NCI-H526 treated with DMSO at 0.1 percent for 48 hours (cell line): ENCODE measurements around the gene UTS2R.

Experiments used
- DNase-seq: peaks from one replicate; lab custom pipeline; 2025; lab: John Stamatoyannopoulos, UW

UTS2R gene

DNA sequence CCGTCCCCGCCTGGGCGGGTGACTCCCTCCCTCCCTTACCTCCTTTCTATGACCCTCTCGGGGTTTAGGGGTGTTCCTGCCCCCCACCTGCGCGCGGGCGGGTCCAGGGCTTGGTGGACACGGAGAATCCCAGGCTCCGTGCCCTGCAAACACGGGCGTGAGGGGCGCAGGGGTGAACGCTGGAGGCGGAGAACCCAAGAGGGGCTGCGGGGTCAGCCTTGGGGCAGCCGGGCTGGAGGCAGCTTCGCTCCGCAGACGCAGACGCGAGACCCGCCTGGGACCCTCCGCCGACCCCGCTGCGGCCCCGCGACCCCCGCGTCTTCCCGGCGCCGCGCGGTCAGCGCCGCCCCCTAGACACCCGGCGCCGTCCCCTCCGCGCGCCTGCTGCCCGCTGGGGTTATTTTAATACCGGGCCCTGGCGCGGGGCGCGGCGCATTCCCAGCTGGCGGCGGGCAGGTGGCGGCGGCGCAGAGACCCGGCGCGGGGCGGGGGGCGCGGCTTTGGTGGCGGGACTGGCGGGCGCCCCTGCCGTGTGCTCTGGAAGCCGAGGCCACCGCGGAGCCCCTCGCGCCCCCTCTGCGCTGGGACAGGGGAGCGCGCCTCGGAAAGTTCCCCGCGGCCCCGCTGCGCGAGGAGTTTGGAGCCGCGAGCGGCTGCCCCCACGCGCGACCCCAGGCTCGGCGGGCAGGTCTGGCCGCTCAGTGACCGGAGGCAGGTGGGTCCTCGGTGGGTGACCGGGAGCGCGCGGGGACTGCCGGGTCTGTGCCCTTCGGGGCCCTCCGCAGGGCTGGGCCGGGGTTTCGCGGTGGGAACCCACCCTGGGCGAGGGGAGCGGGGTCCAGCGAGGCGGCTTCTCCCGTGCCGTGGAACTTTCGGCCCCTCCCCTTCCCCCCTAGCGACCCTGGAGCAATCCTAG is at the start of gene UTS2R:
Gene UTS2R, plus strand, starts transcription at position 433 of the 916 bp plus-strand sequence. CDS start 2,560 bp downstream, outside the sequence.
- no peak for DNase-seq

DNA sequence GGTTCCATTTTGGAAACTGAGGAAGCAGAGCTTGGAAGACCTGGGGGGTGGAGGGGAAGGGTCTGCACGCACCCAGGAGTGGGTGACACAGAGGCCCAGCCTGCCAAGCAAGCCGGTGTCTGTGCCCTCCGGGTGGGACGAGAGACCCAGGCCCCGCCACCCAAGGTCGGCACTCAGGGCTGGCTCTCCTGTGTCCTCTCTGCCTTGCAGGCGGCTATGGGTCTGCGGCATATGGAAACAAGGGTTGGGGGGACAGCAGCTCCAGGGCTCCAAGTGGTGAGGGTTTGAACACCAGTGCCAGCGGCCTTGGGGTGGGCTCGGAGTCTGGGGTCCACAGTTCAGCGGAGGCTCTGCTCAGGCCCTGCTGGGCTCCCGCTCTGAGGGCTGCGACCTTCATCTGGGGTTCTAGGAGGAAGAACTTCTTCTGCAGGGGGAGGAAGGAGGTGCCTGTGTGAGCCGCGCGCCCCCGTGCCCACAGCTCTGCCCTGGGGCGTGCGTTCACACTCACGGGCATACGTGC is 49.6 kb upstream of the UTS2R start:
- no peak for DNase-seq

DNA sequence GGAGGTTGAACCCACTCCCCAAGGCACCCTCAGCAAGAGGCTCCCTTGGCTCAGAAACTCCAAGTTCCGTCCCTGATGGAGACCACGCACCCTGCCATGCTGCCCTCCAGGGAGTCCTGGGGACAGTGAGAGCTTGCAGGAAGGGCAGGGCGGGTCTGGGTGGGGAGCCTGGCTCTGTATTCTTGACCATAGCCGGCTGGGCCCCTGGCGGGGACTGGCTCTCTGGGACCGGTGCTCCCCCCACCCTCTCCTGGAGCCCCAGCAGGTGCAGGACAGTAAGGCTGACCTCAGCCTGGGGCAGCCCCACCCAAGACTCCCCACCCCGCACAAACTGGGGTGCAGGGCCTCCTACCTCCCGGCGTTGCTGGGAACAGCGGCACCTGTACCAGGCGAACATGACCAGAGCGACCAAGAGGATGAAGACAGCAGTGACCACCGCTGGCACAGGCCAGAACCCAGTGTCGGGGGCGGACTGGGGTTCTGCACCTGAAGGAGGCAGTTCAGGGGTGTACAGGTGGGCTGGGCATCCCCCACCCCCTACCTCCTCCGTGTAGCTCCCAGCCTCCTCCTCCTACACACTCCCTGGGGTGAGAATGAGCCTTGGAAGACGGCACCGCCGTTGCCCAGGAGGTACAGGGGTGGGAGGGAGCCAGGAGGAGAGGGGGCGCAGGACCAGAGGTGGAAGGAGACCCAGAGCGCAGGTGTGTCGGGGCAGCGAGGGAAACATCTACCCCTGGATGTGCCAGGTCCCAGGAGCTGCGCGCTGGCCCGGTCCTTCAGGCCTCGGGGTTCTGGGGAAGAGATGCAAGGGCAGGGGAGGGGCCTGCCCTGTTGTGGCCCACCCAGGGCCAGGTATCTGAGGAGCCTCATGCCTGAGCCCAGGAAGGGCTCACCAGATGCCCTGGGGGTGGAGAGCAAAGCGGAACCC is 48.8 kb upstream of the UTS2R start:
- no peak for DNase-seq

DNA sequence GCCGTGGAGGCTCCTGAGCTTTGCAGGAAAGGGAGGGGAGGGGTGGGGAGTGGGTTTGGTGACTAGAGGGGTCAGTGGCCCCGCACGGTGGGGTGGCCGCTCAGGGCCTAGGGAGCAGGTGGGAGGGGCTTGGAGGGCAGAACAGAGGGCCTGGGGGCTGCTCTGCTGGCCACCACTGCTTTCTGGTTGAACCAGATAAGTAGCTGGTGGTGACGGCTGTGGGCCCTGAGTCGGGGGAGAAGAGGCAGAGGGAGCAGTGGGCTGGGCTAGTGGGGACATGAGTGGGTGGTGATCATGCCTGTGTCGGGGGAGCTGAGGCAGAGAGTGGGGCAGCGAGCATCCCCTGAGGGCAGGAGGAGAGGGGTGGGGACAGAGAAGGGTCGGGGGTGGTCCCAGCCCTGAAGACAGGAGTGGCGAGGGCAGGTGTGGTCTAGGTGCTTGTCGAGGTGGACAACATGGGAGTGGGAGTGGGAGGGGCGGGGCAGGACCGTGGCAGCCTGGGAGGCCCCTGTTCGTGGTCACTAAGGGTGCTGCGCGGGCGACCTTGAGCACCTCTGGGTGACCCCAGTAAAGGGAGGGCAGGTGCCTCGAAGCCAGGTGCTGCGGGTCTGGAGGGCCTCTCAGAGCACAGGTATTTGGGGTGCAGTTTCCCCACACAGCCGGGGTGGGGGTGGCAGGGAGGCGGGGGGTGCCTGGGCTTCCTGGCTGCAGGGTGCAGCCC is 47.9 kb upstream of the UTS2R start:
- no peak for DNase-seq

DNA sequence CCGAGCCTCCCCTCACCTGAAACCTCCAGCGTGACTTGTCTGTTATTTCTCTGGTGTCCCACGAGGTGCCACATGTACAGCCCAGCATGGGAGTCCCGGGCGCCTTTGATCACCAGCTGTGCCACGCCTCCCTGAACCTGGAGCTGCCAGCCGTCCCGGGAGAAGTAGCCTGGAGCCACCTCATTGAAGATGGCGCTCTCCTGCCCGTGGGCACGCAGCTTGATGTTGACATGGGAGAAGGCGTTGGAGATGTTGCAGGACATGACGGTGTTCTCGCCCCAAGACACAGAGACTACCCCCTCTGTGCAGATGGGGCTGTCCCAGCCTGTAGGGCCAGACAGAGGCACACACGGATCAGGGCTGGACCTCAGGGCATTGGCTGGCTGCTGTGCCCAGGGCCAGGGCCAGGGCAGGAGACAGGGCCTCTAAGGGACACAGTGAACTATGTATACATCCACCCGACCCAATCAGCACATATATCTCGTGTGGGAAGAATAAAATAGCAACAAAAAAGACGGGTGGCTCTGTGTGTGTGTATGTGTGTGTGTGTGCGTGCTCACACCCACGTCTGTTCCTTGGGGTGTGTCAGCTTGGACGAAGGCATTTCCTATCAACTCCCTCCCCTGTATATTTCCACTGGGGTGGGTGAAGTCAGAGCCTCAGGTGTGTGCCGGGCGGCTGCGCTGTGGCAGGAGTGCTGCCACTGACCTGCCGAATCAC is 46.8 kb upstream of the UTS2R start:
- no peak for DNase-seq

DNA sequence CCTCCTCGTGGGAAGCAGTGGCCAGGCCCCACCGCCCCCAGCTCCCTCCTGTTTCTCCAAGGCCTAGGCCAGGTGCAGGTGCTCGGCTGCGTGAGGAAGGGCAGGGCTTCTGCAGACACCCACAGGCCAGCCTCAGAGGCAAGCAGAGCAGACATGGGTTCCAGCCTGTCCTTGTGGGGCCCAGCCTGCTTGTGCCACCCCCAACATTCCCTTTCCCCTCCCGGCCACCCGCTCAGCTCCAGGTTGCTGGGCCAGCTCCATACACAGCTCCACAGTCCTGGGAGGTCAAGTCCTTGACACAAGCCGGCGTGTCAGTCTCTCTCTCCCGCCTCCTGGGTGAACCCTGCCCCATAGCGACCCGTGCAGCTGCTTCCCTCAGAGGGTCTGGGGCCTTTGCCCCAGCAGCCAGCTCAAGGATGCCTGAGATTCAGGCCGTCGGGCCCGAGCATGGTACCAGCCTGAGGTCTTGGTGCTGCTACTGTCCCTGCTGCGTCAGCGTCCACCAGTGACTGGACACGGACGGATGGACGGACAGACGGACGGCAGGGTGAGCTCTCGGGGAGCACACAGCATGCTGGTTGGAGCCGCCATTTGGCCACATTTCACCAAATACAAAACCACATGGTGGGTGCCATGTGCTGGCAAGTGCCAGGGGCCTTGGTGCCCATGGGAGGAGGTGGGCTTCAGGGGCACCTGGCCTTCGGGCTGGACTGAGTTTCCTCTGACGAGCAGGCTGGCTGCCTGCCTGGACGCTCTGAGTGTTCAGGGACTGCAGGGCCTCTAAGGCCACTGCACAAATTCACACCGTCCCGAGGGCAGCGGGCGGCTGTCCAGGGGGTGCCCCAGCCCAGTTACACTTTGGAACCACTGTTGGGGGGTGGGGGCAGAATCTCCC is 46.0 kb upstream of the UTS2R start:
- no peak for DNase-seq

DNA sequence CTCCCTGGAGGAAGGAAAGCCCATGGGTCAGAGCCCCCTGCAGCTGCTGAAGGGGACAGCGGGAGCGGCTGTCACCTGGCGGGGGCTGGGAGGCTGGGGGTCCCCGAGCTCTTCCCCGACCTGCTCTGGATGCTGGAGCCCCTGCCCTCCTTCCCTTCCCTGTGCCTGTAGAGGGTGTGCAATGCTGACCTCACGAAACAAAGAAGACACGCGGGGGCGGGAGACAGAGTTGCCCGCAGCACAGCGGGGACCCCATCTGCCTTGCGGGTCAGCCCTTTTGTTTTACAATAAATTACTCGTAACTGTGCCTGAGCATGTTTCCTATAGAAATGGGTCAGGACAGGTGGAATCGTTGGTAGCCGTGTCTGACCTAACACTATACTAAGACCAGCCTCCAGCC is 44.3 kb upstream of the UTS2R start:
- DNase-seq: no peak

DNA sequence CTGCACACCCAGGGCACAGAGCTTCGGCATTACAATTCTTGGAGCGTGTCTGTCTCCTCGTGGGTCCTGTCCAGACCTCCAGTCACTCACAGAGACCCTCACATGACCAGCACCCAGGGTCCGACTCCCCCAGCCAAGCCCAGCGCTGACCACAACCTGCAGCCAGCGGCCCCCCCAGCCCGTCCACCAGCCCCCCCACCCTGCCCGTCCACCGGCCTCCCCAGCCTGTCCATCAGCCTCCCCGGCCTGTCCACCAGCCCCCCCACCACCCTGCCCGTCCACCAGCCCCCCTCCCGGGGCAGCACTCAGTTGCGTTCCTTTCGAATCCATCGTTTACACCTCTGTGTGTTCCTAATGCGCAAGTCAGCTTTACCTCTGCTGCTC is 43.8 kb upstream of the UTS2R start:
- no peak for DNase-seq

DNA sequence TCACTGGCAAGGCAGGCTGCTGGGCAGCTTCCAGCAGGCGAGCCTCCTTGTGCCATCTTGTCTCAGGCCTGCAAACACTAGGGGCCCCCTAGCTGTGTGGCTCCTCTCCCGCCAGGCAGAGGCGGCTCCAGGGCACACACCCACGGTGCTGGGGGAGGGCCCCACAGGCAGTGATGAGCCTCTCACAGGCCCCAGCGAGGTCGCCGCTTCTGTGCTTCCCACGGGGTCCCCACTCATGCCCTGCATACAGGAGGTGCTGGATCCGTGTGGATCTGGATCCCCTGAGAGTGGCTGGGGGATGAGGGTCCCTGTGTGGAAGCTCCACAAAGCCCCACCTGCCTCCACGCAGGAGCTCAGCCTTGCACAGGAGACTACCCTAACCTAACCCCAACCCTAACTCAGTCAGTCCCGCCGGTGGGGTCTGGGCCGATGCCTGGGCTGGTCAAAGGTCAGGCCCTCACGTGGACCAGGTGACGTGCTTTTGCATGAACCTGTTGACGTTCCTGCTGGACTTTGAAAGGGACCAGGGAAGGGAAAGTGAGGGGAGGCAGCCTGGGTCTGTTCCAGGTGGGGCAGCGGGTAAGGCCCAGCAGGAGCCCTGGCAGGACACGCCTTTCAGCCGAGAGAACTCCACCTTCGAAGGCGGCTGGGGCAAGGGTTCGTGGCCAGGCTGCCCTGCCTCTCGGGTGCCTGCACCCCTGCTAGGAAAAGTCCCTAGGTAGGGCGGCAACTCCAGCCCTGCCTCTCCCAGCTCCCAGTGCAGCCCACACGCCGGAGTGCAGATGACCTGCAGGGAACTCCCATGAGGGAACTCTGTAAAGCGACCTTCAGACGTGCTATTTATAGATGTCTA is 43.2 kb upstream of the UTS2R start:
- DNase-seq: no peak

DNA sequence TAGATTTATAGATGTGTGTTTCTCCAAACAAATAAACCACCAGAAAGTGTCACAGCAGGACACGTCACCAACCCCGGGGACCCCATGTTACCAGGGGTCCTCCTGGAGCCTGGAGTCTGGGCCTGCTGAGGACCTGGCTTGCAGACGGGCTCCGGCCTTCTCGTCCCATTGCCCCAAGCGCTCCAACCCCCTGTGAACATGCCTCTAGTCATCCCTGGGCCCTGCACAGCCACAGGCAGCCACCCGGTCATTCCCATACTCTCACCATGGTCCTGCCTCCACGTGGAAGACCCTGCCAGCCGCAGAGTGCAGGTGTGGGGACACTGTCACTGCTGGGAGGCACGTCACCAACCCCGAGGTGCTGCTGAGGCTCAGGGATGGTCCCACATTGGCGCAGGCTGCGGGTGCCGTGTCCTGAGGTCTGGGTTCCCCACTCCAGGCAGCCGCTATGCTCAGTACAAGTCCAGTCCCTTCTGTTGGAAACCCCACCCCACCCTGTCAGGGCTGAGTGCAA is 42.5 kb upstream of the UTS2R start:
- DNase-seq: no peak

DNA sequence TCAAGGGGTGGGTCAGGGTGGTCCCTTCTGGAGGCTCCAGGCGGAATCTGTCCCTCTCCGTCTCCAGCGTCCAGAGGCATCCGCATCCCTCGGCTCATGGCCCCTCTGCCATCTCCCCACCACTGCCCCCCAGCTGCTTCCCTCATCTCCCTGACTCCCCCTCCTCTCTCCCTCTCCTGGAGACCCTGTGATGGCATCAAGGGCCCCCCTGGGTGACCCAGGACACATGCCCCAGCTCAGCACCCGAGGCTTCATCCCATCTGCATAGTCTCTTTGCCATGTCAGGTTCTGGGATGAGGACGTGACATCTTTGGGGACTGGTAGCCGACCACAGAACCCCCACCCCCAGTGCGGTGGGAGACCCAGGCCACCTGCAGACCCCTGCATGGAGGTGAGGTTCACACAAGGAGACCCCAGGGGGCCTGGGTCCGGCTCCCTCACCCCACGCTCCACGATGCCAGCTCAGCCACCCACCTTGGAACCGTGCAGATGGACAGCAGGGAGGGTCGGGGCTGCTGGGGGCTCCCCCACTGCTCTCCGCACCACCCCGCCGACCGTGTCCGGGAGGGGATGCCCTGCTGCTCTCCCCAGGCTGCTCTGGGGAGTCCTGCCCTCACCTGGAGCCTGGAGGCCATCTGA is 41.8 kb upstream of the UTS2R start:
- DNase-seq: no peak

DNA sequence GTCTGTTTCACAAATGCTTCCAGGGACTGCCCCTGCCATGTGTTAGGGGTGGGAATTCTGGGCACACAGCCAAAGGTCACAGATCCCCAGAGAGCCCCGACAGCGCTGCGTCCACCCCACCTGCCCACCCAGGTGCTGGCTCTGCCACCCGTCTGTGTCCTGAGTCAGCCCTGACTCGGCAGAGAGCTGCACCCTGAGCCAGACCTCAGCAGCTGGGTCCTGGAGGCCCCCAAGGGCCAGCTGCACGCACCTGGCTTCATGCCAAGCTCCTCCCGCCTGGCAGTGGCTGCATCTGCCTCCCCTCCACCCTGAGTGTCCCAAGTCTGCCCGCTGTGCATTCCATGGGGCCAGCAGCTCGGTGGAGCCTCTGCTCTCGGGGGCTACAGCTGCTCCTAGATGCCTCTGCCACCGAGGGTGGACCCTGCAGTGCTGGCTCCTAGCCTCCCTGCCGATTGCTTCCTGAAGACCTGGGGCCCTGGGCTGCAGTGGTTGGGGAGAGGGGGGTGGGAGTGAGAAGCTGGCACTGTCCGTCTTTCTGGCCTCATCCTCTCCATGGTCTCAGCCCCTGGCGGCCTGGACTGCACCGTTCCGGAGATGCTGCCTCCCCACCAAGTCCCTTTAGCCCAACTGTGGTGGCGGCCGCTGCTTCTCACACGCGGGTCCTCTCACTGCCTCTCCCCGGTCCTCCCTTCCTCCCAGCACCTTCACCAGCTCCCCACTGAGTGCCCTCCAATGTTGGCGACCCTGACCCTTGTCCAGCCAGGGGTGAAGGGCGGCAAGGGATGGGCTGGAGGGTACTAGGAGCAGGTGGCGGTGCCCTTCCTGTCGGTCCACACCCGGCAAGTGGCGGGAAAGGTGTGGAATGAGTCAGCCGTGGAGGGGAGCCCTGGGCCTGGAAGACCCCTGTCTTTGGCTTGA is 41.0 kb upstream of the UTS2R start:
- DNase-seq: peak; percentile 13

DNA sequence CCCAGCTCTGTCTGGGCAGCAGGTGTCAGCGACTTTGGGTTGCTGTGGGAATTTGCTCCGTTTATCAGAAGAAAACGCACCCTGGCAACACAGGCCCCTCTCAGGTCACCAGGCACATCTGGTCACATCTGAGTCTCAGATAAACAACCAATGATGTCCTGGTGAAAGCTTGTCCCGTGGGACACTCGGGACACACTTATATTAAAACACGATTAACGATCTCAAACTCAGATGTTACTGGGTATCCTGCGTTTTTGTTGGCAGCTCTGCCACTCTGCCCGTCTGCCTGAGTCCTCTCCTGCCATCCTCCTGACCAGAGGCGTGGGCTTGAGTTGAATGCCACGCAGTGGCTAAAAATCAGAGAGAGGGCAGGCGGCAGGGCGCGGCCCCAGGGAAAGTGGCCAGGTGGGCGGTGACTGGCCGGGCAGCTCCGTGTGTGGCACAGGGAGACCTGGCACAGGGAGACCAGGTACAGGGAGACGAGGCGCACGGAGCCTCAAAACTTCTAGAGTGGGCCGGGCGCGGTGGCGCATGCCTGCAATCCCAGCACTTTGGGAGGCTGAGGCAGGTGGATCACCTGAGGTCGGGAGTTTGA is 40.1 kb upstream of the UTS2R start:
- no peak for DNase-seq

DNA sequence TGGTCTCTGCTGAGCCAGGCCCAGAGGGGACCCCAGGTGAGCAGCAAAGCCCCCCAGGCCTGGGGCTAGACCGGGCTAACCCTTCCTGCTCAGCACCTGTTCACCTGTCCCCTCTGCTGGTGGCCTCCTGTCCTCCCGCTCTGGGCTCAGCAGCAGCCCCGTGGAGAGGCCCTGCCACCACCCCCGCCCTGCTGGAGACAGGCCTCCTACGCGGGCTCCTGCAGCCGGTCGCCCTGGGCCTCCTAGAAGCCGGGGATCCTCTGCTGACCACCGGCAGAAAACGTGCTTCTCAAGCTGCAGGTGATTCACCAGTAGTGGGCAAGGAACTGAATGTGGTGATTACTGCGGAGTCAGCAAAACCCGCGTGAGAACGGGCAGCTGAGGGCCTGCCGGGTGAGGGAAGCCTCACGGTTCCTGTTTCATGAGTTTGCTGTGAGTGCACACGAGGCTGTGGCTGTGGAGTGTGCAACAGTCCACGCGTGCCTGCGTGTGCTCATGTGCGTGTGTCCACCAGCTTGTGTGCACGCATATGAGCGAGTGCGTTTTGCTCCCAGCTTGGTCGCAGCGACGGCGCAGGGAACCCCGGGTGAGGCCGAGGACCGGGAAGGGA is 38.8 kb upstream of the UTS2R start:
- no peak for DNase-seq

DNA sequence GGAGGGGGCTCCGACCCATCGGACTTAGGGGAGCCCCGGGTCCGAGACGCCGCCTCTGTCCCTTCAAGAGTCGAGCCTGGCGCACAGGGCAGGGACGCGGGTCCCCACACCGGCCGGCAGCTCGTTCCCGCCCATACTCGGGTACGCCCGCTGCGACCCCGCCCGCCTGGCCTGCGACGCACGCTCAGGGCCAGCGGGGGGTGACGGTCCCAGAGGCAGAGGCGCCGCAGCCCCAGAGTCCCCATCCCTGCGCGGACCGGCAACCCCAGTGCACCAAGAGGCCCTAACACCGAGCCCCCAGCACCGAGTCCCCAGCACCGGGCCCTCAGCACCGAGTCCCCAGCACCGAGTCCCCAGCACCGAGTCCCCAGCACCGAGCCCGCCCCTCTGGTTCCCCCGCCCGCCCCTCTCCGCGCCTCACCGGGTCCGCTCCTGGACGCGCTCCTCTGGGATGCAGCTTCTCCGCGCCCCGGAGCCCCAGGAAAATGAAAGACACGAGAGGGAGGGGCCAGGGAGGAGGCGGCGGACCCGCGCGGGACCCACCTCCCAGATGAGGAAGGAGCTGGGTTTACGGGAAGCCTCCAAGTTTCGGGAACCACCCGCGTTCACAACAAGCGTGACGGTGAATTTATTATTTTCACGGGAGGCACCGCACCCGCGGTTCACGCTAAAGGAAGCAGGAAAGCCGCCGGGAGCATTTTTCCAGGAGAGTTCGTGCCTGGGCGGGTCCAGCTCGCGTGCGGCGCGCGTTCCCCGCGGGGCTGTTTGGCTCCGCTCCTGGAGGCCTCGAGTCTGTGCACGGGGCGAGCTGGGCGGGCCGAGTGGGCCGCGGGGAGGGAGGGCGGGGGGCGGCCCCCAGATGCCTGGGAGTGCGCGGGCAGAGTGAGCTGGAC is 38.0 kb upstream of the UTS2R start, which contains the start of gene SECTM1:
Gene SECTM1, minus strand, starts transcription at position 488 of the 893 bp plus-strand sequence. CDS start 6,526 bp downstream, outside the sequence.
- DNase-seq: no peak
